ENCODE results near the gene DNAJC11.

GRCh38 chr1:6651909-6652308 is 49.7 kb downstream of the DNAJC11 start:
- TF ChIP-seq EZH2phosphoT487 (IDR thresholded peaks at IDR 0.05; ENCODE audit: borderline replicate concordance, low read depth) (no peak), POLR2AphosphoS5 (IDR thresholded peaks at IDR 0.05; ENCODE audit: low read depth, low read length) (no peak), MXI1 (IDR thresholded peaks at IDR 0.05; ENCODE audit: low read depth, low read length) (no peak)
- TF ChIP-seq, protein P1, sequence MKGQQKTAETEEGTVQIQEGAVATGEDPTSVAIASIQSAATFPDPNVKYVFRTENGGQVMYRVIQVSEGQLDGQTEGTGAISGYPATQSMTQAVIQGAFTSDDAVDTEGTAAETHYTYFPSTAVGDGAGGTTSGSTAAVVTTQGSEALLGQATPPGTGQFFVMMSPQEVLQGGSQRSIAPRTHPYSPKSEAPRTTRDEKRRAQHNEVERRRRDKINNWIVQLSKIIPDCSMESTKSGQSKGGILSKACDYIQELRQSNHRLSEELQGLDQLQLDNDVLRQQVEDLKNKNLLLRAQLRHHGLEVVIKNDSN (IDR thresholded peaks at IDR 0.05; ENCODE audit: borderline replicate concordance, low read depth) = no peak
- TF ChIP-seq, protein P2, sequence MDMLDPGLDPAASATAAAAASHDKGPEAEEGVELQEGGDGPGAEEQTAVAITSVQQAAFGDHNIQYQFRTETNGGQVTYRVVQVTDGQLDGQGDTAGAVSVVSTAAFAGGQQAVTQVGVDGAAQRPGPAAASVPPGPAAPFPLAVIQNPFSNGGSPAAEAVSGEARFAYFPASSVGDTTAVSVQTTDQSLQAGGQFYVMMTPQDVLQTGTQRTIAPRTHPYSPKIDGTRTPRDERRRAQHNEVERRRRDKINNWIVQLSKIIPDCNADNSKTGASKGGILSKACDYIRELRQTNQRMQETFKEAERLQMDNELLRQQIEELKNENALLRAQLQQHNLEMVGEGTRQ (IDR thresholded peaks at IDR 0.05; ENCODE audit: borderline replicate concordance, low read depth, low read length) = no peak

Measured in SK-N-SH (cell line).